ENCODE results near the gene RERE.

DNA sequence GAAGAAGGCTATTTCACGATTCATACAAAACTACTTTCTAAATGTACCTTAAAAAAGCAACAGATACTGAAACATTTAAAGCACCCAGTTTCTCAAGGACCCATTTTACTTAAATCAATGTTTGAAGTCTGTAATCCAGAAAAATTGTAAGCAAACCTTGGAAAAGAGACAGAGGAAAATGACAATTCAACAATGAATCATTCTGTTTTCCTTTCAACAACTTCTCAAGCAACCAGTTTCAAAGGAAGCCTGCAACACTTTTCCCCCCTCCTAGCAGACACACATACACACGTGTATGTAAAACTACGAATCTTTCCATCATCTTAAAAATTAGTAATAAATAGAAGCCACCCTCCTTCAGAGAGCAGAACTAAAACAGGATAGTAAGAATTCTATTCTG is 1.2 kb downstream of the RERE start:
- TF ChIP-seq POLR2A (IDR thresholded peaks at IDR 0.05; ENCODE audit: low read depth, low read length), result no peak
- TF ChIP-seq POLR2AphosphoS5 (IDR thresholded peaks at IDR 0.05; ENCODE audit: low read depth, low read length), result no peak
